Stimulated activated CD8-positive, alpha-beta memory T cell treated with anti-CD3 and anti-CD28 coated beads, Interleukin-7, amount 100 ng/mL, for 24 hours (primary cell): ENCODE measurements around the gene TIMMDC1.

Experiments used
- DNase-seq: peaks from one replicate; pipeline ENCODE4 v3.0.0-alpha.2; 2020; ENCODE audit warnings: low read depth

TIMMDC1 gene, protein sequence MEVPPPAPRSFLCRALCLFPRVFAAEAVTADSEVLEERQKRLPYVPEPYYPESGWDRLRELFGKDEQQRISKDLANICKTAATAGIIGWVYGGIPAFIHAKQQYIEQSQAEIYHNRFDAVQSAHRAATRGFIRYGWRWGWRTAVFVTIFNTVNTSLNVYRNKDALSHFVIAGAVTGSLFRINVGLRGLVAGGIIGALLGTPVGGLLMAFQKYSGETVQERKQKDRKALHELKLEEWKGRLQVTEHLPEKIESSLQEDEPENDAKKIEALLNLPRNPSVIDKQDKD

DNA sequence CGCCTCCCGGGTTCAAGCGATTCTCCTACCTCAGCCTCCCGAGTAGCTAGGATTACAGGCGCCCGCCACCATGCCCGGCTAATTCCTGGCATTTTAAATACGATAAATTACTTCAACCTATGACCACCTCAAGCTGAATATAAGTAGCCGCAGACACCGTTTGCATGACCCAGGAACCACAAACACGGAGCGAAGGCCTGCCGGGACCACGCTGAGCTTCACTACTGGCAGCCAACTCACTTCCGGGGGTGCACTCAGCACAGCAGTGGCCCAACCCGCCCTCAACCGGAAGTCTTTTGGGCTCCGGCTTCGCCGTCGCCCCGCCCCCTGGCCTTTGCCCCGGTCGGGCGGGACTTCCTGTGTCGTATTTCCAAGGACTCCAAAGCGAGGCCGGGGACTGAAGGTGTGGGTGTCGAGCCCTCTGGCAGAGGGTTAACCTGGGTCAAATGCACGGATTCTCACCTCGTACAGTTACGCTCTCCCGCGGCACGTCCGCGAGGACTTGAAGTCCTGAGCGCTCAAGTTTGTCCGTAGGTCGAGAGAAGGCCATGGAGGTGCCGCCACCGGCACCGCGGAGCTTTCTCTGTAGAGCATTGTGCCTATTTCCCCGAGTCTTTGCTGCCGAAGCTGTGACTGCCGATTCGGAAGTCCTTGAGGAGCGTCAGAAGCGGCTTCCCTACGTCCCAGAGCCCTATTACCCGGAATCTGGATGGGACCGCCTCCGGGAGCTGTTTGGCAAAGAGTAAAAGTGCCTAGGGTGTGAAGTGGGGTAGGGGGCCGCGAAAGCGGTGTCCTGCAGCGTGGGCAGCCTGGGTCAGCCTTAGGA, at the start of gene TIMMDC1:
Gene TIMMDC1, plus strand, starts transcription at position 362 of the 826 bp plus-strand sequence. Its CDS starts 187 bp downstream, at position 549.
- DNase-seq, result peak; percentile 95

DNA sequence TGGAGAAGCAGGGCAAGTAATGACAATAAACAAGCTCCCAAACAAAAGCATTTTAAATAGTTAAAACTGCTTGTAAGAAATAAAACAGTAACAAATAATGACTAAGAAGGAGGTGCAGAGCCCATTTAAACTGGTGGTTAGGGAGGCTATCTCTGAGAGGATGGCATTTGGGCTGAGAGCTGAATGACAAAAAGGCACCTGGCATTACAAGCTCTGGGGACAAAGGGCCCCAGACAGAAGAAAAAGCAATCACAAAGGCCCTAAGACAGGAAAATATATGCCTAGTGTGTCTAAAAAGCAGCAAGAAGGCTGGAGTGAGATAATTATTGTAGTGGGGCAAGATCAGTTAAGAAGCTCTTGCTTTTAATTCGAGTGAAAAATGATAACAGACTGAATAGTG, 44.5 kb upstream of the TIMMDC1 start:
- DNase-seq, result no peak

DNA sequence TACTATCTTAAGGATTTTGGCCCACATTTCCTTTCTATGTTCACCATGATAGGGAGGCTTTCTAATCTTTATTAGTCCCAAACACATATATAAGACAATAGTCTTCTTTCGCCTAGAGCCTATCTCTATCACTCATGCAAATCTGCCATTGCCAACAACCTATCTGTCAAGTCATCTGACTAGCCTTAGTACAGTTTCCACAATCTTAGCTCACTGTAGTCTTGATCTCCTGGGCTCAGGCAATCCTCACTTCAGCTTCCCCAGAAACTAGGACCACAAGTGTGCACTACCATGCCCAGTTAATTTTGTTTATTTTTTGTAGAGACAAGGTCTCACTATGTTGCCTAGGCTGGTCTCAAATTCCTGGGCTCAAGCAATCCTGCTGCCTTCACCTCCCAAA, 41.9 kb upstream of the TIMMDC1 start:
- no peak for DNase-seq

DNA sequence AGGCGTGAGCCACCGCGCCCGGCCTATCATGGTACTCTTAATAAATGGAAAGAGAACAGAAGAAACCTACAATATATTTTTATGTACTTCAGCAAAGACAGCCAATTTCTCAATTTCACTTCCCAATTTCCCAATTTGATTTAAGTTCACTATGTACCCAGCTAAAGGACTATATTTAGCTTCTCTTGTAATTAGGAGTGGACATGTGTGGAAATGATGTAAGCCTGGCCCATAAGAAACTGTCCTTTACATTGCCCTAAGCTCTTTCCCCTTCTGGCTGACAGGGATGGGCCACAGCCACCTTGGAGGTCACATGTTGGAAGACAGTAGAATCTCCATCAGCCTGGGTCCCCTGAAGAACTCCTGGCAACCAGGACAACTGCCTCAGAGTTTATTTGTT, 41.1 kb upstream of the TIMMDC1 start:
- DNase-seq, result no peak

DNA sequence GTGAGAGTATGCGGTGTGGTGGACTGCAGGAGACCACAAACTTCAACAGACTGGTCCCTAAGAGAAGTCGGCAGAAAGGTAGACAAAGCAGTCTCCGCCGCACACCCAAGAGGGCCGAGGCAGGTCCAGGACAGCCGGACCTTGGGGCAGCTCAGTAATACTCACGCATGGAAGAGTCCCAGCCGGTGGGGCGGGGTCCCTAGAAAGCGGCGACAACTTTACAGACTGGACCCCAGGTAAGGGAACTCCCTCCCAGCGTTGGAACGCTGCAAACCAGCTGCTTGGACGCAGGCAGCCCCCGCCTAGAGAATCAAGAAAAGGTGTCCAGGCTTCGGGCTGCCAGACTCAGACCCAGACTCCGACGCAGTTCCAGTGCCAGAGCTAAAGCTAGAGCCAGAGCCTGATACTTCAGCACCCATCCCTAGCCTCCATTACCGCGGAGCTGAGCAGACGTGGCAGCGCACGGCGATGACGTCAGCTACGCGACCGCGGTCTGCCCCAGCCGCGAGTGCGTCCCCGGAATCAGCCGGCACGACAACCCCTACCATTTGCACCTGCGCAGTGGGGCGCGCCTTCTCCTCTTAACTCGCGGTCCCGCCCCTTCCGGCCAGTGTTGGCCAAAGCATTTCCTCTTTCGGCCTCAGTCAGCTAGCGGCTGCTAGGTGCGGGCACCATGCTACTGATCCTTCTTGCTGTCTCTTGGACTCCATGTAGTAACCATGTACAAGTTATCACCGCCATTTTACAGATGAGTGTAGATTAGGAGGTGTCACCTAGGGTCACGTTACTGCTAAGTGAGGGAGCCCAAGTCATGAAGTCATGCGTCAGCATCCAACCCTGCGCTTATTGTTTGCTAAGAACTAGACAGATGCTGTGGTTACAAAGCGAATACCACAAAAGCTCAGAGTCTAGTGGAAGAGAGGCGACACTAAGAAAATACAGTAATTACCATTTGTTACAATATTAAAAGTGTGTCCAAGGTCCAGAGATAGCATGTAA, 34.9 kb upstream of the TIMMDC1 start, which contains the start of gene TMEM39A:
Gene TMEM39A, minus strand, starts transcription at position 445 of the 999 bp plus-strand sequence. CDS start 1,541 bp downstream, outside the sequence.
- peak; percentile 99 for DNase-seq

DNA sequence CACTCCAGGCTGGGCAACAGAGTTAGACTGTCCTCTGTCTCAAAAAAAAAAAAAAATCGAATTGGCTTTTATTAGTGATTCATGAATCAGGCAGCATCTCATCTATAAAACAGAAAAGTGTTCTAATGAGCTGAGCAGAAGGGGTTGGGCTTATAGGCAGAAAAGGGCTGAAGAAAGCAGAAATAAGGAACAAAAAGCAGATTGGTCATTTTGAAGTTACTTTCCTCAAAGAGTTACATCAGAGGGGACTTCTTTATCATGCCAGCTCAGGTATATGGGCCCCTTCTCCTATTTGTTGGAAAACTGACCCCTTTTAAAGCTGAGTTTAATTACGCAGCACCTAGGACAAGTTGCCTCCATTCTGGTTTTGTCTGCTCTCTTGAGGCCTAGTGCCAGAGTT, 30.3 kb upstream of the TIMMDC1 start:
- DNase-seq, result no peak

DNA sequence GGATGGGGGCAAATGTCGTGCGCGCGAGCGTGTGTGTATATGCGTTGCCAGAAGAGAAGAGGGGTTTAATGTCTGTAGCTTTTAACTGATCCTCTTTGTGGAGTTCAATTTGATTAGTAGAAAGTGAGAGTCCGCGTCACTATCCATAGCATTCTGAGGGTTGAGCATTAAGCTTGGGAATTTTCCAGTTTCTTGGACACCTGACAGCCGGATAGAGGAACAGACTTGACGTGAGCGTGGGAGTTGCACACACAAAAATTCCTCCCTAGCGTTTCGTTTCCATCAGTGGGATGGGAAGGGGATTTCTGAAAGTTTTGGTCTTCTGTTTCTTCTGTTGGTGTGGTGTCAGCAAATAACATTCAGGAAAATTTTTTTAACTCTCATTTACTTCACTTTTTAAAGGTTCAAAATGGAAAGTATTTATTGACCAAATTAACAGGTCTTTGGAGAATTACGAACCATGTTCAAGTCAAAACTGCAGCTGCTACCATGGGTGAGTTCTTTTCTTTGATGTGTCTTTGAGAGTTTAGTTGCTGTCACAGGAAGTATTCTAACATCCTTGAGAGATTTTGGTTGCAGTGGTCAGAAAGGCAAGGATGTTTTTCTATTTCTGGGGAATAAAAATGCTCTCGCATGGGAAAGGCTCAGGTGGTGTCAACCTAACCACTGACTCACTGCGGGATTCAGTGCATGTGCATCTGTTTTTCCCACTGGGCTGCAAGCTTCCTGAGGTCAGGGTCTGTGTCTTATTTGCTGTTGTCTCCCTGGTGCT, 28.7 kb upstream of the TIMMDC1 start:
- DNase-seq, result no peak

DNA sequence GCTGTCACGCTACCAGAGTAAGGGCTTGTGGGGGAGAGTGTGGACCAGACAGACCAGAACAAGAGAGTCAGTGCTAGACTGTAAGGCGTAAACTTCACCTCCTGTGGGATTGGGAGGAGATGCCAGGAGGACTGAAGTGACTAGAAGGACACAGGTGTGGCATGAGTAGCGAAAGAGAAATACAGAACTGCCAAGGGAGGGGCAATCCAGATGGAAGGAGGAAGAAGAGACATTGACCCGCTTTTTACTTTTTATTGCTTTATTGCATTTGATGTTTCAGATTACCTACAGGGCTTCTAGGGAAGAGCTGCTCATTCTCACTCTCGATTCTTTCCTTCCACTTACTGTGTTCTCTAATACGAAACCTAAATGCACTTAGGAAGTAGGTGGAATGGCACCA, 27.5 kb upstream of the TIMMDC1 start:
- no peak for DNase-seq

DNA sequence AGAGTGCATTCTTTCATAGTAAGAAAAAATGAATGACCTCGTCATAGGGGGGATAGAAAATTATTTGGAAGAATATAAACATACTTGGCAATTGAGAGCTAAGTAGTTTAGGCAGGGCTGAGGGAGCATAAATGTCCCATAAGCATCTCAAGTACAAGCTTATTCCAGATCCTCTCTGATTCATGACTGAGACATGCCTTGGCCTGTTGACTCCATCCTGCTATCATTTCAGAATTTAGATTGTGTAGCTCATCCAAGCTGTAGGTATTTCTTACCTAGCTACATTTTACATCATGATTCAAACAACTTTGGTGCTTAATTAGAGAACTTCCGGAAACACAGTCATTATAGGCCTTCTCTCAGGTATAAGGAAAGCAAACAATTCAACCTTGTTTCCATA, 17.3 kb upstream of the TIMMDC1 start:
- DNase-seq, result no peak

DNA sequence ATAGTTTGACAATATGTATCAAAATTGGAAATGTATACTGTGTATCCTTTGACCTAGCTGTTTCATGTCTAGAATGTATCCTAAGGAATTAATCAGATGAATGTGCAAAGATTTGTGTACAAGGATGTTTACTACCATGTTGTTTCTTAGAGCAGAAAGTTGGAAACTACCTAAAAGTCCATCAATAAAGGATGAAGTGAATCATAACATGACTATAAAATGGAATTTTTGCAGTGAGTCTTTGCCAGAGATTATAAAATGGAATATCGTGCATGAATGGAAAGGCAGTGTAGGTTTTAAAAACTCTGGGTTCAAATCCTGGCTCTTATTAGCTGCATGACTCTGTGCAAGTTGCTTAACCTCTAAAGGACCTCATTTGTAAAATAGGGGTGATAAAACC, 15.2 kb upstream of the TIMMDC1 start:
- no peak for DNase-seq

DNA sequence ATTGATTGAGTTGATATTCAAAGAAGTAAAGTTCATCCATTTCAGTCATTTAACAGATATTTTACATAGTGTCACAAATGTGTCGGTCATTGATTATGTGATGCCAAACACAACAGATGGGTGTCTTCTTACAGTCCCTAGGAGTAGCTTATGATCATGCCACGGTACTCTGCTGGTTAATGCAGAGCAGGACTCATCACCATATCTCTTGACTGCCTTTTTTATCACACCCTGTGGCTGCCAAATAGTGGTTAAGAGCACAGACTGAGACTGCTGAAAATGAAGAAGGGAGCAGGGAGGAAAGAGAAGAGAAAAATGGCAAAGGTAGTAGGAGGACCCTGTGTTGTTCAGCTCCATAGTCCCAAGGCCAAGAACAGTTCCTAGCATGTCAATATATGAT, 12.8 kb upstream of the TIMMDC1 start:
- no peak for DNase-seq

DNA sequence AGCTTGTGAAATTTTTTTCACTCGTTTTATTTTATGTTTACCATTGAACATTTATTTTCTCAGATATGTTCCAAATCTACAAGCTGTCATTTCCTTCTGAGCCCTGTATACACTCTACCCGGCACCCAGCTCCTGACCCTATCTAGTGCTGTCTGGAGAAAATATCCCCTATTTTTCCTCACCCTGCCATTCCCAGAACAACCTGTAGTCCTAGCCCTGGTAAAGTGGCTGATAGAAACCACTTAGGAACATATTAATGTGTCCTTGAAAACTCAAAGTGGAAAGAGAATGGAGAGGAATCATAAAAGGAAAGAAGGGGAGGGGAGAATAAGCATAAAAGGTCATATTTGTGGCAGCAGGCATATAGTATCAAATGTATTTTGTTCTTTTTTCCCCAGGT, 8.2 kb upstream of the TIMMDC1 start:
- no peak for DNase-seq

DNA sequence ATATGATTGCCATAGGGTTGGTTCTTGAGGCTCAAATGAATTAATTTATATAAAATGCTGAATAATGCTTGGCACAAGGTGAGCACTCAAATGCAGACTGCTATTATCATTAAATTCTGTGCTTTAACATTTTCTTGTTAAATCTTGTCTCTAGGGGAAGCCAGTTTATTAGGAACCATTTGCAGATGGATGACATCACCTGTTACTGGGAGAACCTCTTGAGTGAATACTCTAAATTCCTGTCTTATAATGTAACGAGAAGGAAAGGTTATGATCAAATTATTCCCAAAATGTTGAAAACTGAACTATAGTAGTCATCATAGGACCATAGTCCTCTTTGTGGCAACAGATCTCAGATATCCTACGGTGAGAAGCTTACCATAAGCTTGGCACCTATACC, 6.2 kb upstream of the TIMMDC1 start:
- no peak for DNase-seq

DNA sequence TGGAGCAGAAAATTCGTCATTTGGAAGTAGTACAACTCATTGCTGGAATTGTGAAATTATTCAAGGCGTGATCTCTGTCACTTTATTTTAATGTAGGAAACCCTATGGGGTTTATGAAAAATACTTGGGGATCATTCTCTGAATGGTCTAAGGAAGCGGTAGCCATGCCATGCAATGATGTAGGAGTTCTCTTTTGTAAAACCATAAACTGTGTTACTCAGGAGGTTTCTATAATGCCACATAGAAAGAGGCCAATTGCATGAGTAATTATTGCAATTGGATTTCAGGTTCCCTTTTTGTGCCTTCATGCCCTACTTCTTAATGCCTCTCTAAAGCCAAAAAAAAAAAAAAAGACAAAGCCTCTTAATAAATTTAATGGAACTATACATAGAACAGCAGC, 5.5 kb upstream of the TIMMDC1 start:
- DNase-seq, result no peak

DNA sequence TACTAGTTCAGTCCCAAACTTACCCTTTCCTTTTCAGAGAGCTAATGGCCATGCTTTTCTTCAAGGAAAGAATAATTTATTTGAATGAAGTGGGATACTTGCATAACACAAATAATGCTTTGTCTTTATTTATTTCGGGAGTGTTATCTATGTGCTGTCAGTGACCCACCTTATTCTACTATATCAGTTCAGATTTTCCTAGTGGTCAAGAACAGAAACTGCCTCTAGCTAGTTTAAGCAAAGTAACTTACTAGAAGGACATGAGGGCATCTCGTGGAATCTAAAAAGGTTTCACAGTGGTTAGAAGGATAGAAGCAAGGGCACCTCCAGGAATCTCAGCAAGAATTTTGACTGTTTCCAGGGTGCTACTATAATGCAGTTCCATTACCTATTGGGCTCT, 3.8 kb upstream of the TIMMDC1 start:
- no peak for DNase-seq

DNA sequence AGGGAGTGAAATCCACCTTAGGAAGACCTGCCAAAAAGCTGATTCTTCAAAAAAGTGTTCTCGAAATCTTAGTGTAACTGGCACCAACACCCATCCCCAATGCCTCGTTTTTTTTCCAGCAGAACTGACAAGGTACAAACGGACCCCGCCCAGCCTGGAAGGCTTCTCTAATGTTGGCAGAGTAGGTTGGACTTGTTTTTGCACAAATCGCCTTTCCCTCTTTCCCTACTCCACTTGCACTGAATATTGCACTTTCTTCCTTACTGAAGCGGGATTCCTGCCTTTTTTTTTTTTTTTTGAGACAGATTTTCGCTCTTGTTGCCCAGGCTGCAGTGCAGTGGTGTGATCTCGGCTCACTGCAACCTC, 544 bp upstream of the TIMMDC1 start:
- no peak for DNase-seq

DNA sequence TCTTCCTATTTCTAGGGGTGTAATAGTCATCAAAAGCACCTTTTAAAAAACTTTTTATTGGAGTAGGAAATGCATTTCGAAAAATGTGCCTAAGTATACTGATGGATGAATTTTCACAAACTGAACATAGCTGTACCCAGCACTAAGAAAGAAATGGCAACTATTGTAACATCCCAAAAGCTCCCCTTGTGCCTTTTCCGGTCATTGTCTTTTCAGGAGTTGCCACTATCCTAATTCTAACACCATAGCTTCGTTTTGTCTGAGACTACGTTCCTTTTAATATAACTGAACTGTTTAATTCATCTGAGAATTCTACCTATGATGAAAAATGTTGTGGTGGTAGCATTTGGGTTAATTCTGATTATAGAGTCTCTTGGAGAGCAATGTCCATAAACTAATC, 1.9 kb downstream of the TIMMDC1 start:
- no peak for DNase-seq

DNA sequence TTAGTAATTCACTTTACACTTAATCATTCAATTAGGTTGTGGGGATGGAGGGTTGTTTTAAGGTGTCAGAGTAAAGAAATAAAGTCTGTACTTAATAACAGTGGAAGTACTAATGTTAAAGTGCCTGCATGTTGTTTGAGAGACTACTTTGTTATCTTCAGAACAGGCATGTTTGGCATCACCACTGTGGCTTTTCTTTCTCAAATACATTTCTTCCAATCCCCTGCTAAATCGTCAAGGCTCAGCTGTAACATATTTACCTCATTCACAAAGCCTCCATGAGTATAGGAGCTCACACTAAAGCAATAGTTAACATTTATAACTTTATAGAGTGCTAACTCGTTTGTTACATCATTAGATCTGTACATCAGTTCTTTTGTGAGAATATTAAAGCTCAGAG, 2.6 kb downstream of the TIMMDC1 start:
- DNase-seq, result no peak

DNA sequence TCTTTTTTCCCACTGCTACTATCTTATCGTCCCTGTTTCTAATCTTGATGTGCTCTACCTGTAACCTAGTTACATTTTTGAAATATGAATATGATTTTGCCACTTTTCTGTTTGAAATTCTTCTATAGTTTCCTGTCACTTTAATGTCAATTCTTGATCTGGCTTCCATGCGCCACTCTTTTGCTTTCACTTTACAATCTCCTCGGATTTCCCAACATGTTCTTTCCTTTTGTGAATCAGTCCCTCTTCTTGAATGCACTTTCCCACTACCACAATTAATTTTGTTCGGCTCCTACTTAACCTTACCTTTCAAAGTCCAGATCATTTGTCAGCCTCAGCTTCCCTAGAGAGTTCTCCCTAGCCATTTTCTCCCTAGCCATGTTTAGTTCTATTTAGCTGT, 8.3 kb downstream of the TIMMDC1 start:
- no peak for DNase-seq

DNA sequence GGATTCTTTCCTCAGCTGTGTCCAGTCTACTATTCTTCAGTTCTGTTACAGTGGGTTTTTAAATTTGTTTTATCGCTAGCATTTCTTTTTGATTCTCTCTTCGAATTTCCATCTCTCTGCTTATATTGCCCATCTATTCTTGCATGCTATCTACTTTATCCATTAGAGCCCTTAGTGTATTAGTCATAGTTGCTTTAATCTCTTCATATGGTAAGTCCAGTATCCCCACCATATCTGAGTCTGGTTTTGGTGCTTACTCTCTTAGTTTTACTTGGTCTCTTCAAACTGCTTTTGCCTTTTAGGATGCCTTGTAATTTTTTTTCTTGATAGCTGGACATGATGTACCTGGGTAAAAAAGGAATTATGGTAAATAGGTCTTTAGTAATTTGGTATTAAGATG, 9.1 kb downstream of the TIMMDC1 start:
- DNase-seq, result no peak

DNA sequence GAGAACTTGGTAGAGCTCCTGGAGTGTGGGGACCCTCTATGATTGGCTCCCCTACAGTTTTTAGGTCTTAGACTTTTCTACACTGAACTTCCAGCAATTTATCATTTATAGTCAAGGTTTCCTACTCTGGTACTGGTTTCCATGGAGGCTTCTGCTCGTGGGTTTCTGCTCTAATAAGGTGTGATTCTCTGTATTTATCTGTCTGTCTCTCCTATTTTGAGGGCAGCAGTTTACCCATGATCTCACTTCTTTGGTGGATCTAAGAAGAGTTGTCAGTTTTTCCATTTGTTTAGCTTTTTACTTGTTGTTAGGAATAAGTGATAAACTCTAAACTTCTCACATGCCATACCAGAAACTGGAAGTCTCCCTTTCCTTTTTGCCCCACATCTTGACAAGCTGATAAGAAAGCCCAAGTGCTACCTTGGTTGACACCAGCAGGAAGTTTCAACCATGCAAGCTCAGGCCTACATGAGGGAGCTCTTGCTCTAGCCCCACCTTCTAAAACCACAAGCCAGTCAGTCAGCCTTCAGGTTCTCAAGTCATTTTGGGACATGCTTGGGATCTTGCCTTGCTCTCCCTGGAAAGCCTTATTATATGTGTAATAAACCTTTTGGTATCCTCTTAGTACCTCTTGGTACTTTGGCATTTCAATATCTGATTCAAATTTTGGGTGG, 10.0 kb downstream of the TIMMDC1 start:
- DNase-seq, result no peak
